ENCODE data around the gene NUP210. TPM values are rescaled to one million over a fixed set of nuclear protein-coding genes. Genes with fewer than 3 reads are reported as not detected.

NUP210 gene
- polyA plus RNA-seq, 6 donors from 2014 or later: 10.4 to 69.3 (median 38.6) TPM

GRCh38 chr3:13288732-13289718 lies 131.1 kb downstream of the NUP210 start:
- ATAC-seq (ENCODE audit: low read depth in 2 of 2) (no peak), DNase-seq (no peak)
- peaks cover 39 to 45% (median 42%) of the 10 kb centered on the region in 3 donors for H3K27me3 Mint-ChIP-seq
- H3K36me3 Mint-ChIP-seq: peaks cover 14 to 24% of the 10 kb centered on the region in 2 donors
- peaks cover 0 to 7% (median 1%) of the 10 kb centered on the region in 3 donors for H3K4me1 Mint-ChIP-seq
- H3K9me3 Mint-ChIP-seq: peaks cover 7 to 30% (median 17%) of the 10 kb centered on the region in 7 donors
- H3K27ac Mint-ChIP-seq: peak overlapping the region in 1 of 6 donors; percentile 58
- no peak overlapping the region for H3K4me3 Mint-ChIP-seq

GRCh38 chr3:13287833-13288232 lies 132.3 kb downstream of the NUP210 start:
- H3K36me3 Mint-ChIP-seq: peaks cover 14 to 27% of the 10 kb centered on the region in 2 donors
- no peak overlapping the region for H3K27ac Mint-ChIP-seq
- ATAC-seq (ENCODE audit: low read depth in 2 of 2) (no peak), DNase-seq (no peak)
- H3K4me3 Mint-ChIP-seq: no peak overlapping the region
- H3K4me1 Mint-ChIP-seq: peaks cover 0 to 12% (median 8%) of the 10 kb centered on the region in 3 donors
- H3K9me3 Mint-ChIP-seq: peaks cover 8 to 36% (median 23%) of the 10 kb centered on the region in 7 donors
- H3K27me3 Mint-ChIP-seq: peaks cover 39 to 49% (median 42%) of the 10 kb centered on the region in 3 donors

GRCh38 chr3:13286873-13287272 lies 133.2 kb downstream of the NUP210 start:
- H3K27ac Mint-ChIP-seq: no peak overlapping the region
- H3K4me3 Mint-ChIP-seq: no peak overlapping the region
- ATAC-seq (ENCODE audit: low read depth in 2 of 2) (no peak), DNase-seq (no peak)
- peaks cover 8 to 36% (median 23%) of the 10 kb centered on the region in 7 donors for H3K9me3 Mint-ChIP-seq
- peaks cover 39 to 50% (median 43%) of the 10 kb centered on the region in 3 donors for H3K27me3 Mint-ChIP-seq
- peaks cover 14 to 27% of the 10 kb centered on the region in 2 donors for H3K36me3 Mint-ChIP-seq
- H3K4me1 Mint-ChIP-seq: peaks cover 0 to 12% (median 9%) of the 10 kb centered on the region in 3 donors

- DNase-seq (no peak), ATAC-seq (ENCODE audit: low read depth in 2 of 2) (no peak)
- Mint-ChIP-seq H3K9me3 (peaks cover 8 to 36% (median 23%) of the 10 kb centered on the region in 7 donors), H3K27me3 (peaks cover 37 to 68% (median 54%) of the 10 kb centered on the region in 3 donors), H3K27ac (peak overlapping the region in 1 of 6 donors; percentile 63), H3K4me1 (peaks cover 8 to 19% (median 18%) of the 10 kb centered on the region in 3 donors), H3K36me3 (peaks cover 14 to 27% of the 10 kb centered on the region in 2 donors), H3K4me3 (peak overlapping the region in 2 of 8 donors; percentile 67 to 80)
Measured at GRCh38 chr3:13285007-13285567, 135.0 kb downstream of the NUP210 start.

GRCh38 chr3:13283877-13284264 lies 136.3 kb downstream of the NUP210 start:
- Mint-ChIP-seq H3K4me3 (peak overlapping the region in 7 of 8 donors; percentile 66 to 88 (median 79)), H3K27me3 (peaks cover 34 to 72% (median 54%) of the 10 kb centered on the region in 3 donors), H3K9me3 (peaks cover 8 to 36% (median 23%) of the 10 kb centered on the region in 7 donors), H3K36me3 (peaks cover 14 to 27% of the 10 kb centered on the region in 2 donors), H3K27ac (no peak overlapping the region), H3K4me1 (peaks cover 8 to 19% (median 18%) of the 10 kb centered on the region in 3 donors)
- DNase-seq (no peak), ATAC-seq (ENCODE audit: low read depth in 2 of 2) (no peak)

- Mint-ChIP-seq H3K27me3 (peaks cover 31 to 73% (median 53%) of the 10 kb centered on the region in 3 donors), H3K36me3 (peaks cover 14 to 27% of the 10 kb centered on the region in 2 donors), H3K4me1 (peaks cover 8 to 19% (median 18%) of the 10 kb centered on the region in 3 donors), H3K27ac (peak overlapping the region in 1 of 6 donors; percentile 73), H3K9me3 (peaks cover 8 to 36% (median 23%) of the 10 kb centered on the region in 7 donors), H3K4me3 (peak overlapping the region; percentile 66 to 88 (median 81))
- DNase-seq (peak; percentile 30), ATAC-seq (ENCODE audit: low read depth in 2 of 2) (peak; percentile 66 to 67)
Measured at GRCh38 chr3:13282986-13283876, 136.9 kb downstream of the NUP210 start.

- no peak for DNase-seq
- H3K36me3 Mint-ChIP-seq: peaks cover 13 to 27% of the 10 kb centered on the region in 2 donors
- no peak overlapping the region for H3K27ac Mint-ChIP-seq
- peak overlapping the region in 5 of 8 donors; percentile 29 to 81 (median 71) for H3K4me3 Mint-ChIP-seq
- H3K27me3 Mint-ChIP-seq: peaks cover 29 to 73% (median 46%) of the 10 kb centered on the region in 3 donors
- ATAC-seq (ENCODE audit: low read depth in 2 of 2): peak; percentile 64 to 66
- H3K9me3 Mint-ChIP-seq: peaks cover 8 to 34% (median 23%) of the 10 kb centered on the region in 7 donors
- peaks cover 8 to 19% (median 18%) of the 10 kb centered on the region in 3 donors for H3K4me1 Mint-ChIP-seq
Measured at GRCh38 chr3:13282358-13282985, 137.7 kb downstream of the NUP210 start.

GRCh38 chr3:13281507-13282357 lies 138.4 kb downstream of the NUP210 start:
- Mint-ChIP-seq H3K27ac (peak overlapping the region in 3 of 6 donors; percentile 51 to 86 (median 74)), H3K27me3 (peaks cover 22 to 70% (median 42%) of the 10 kb centered on the region in 3 donors)
- no peak for ATAC-seq (ENCODE audit: low read depth in 2 of 2)

GRCh38 chr3:13280811-13281506 lies 139.2 kb downstream of the NUP210 start:
- ATAC-seq (ENCODE audit: low read depth in 2 of 2) (no peak), DNase-seq (no peak)
- Mint-ChIP-seq H3K4me3 (peak overlapping the region in 7 of 8 donors; percentile 71 to 85 (median 80)), H3K27me3 (peaks cover 15 to 63% (median 35%) of the 10 kb centered on the region in 3 donors), H3K4me1 (peaks cover 8 to 19% (median 14%) of the 10 kb centered on the region in 3 donors), H3K36me3 (peaks cover 0 to 13% of the 10 kb centered on the region in 2 donors), H3K9me3 (peaks cover 0 to 19% (median 12%) of the 10 kb centered on the region in 7 donors), H3K27ac (peak overlapping the region in 2 of 6 donors; percentile 51 to 86)

More at GRCh38 chr3:13281507-13282357, 138.4 kb downstream of the NUP210 start:
- Mint-ChIP-seq H3K9me3 (peaks cover 1 to 27% (median 18%) of the 10 kb centered on the region in 7 donors), H3K4me3 (peak overlapping the region; percentile 71 to 85 (median 80)), H3K4me1 (peaks cover 8 to 19% (median 18%) of the 10 kb centered on the region in 3 donors), H3K36me3 (peaks cover 6 to 20% of the 10 kb centered on the region in 2 donors)
- DNase-seq: no peak

- no peak for ATAC-seq (ENCODE audit: low read depth in 2 of 2)
- peaks cover 0 to 11% of the 10 kb centered on the region in 2 donors for H3K36me3 Mint-ChIP-seq
- H3K4me3 Mint-ChIP-seq: peak overlapping the region in 1 of 8 donors; percentile 16
- H3K4me1 Mint-ChIP-seq: peaks cover 8 to 24% (median 14%) of the 10 kb centered on the region in 3 donors
- H3K27ac Mint-ChIP-seq: peak overlapping the region in 1 of 6 donors; percentile 54
- DNase-seq: no peak
- peaks cover 15 to 61% (median 32%) of the 10 kb centered on the region in 3 donors for H3K27me3 Mint-ChIP-seq
- H3K9me3 Mint-ChIP-seq: peaks cover 0 to 13% (median 12%) of the 10 kb centered on the region in 7 donors
Measured at GRCh38 chr3:13280122-13280790, 139.9 kb downstream of the NUP210 start.

All from naive B cell (primary cell).